GM18519 (cell line): ENCODE results near the gene SOX15.

Experiments used
- ATAC-seq: cut with Tn5 transposase; IDR thresholded peaks from one replicate; pipeline ENCODE4 v1.9.1; 2021; ENCODE audit warnings: mild to moderate bottlenecking, moderate library complexity; ENCODE audit not compliant: unreplicated experiment, low FRiP score

Gene SOX15

DNA sequence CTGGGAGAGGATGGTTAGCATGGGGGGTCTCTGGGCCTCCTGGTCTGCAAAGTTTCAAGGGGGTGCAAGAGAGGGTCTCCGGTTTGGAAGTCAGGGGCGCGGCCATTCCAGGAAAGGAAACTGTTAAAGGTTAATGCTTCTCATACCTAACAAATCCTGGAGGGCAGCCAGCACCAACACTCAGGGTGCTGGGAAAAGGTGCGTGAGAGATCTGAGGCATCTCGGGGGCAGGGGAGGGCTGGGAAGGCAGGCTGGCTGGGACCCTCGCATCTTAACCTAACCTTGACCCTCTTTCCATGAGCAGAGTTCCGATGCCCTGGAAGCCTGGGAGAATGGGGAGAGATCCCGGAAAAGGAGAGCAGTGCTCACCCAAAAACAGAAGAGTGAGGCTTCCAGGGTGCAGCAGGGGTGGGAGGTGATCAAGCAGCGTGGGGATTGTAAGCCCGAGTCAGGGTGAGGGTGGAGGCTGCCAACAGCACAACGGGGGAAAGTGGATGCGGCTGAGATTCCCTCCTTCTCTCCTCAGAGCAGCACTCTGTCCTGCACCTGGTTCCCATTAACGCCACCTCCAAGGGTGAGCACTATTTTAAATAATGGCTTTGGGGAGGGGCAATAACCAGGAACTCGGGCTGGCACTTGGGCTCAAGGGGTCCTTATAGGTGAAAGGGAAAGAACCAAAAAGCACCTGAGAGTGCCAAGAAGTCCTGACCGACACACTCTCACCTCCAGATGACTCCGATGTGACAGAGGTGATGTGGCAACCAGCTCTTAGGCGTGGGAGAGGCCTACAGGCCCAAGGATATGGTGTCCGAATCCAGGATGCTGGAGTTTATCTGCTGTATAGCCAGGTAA, 30.3 kb downstream of the SOX15 start:
- ATAC-seq: no peak

DNA sequence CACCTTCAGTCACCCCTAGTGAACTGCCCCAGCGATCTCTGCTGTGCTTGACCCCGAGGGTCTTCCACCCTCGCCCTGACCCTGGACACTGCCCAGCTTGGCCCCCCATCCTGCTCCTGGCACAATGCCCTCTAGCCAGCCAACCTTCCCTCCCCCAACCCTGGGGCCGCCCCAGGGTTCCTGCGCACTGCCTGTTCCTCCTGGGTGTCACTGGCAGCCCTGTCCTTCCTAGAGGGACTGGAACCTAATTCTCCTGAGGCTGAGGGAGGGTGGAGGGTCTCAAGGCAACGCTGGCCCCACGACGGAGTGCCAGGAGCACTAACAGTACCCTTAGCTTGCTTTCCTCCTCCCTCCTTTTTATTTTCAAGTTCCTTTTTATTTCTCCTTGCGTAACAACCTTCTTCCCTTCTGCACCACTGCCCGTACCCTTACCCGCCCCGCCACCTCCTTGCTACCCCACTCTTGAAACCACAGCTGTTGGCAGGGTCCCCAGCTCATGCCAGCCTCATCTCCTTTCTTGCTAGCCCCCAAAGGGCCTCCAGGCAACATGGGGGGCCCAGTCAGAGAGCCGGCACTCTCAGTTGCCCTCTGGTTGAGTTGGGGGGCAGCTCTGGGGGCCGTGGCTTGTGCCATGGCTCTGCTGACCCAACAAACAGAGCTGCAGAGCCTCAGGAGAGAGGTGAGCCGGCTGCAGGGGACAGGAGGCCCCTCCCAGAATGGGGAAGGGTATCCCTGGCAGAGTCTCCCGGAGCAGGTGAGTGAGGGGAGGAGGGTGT, 31.2 kb downstream of the SOX15 start, which contains the start of gene TNFSF13:
Gene TNFSF13, plus strand, starts transcription at position 207 of the 776 bp plus-strand sequence. Its CDS starts 290 bp downstream, at position 497.
- ATAC-seq: no peak

DNA sequence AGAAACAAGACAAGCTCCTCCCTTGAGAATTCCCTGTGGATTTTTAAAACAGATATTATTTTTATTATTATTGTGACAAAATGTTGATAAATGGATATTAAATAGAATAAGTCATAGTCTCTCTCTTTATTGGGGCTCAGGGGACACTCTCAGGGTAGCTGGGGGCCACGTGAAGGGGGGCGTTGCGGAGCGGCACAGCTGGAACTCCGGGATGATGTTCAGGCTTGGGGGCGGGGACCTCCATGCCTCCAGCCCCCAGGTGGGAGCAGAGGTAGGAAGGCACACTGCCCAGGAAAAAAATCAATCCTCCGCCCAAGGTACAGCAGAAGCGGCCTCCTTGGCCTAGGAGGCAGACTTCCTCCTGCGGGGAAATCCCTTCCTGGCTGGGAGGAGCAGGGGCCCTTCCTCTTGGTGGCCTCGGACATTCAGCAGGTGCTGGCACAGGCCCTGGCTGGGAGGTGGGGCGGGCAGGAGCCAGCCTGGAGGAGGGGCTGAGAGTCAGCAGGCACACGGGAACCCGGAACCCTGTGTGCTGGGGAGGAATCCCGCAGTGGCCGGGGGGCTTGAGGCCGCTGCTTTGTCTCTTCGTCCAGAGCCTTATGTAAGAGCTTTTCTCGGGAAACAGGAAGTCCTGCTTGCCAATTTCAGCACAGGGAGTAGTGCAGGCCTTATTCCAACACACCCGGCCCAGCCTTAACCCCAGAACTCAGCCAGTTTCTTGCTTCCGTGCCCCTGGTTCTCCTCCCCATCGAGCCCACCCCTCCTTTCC, 31.9 kb downstream of the SOX15 start:
- ATAC-seq: no peak

DNA sequence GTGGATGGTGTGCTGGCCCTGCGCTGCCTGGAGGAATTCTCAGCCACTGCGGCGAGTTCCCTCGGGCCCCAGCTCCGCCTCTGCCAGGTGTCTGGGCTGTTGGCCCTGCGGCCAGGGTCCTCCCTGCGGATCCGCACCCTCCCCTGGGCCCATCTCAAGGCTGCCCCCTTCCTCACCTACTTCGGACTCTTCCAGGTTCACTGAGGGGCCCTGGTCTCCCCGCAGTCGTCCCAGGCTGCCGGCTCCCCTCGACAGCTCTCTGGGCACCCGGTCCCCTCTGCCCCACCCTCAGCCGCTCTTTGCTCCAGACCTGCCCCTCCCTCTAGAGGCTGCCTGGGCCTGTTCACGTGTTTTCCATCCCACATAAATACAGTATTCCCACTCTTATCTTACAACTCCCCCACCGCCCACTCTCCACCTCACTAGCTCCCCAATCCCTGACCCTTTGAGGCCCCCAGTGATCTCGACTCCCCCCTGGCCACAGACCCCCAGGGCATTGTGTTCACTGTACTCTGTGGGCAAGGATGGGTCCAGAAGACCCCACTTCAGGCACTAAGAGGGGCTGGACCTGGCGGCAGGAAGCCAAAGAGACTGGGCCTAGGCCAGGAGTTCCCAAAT, 32.6 kb downstream of the SOX15 start:
- ATAC-seq: no peak

DNA sequence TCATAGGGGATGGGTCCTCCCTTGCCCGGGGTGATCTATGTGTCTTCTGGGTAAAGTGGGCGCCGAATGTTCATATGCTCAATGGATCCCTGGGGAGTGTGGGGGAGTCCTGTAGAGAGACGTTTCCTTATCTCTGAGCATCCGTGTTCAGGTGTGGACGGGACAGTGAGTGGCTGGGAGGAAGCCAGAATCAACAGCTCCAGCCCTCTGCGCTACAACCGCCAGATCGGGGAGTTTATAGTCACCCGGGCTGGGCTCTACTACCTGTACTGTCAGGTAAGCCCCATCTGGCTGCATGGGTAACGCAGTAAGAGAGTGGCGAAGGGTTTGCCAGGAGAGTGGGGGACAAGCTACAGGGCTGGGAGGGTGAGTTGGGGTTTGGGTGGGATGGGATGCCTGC, 33.3 kb downstream of the SOX15 start:
- ATAC-seq: no peak

DNA sequence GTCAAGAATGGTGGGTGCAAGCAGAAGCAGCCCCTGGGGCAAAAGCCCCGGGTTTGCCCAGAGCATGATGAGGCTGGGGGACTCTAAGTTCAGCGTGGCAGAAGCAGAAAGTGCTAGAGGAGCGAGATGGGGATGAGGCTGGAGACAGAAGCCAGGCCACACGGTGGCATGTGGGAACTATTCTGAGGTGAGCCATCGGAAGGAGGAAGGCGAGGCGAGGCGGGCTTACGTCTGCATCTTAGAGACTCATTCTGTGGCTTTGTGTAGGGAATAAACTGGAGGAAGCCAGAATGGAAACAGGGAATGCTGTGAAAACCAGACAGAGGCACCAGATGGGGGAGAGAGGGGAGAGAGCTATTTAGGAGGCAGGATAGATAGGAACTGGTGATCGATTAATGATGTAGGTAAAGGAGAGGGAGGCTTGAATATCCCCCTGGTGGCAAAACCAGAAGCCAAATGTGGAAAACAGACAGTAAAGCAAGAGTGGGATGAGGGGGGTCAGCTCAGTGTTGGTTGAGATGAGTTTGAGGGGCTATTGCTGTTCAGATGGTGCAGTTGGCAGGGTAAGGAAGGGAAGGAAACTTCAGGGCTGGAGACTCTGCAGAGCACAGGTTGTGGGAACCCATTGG, 34.5 kb downstream of the SOX15 start:
- ATAC-seq: no peak

DNA sequence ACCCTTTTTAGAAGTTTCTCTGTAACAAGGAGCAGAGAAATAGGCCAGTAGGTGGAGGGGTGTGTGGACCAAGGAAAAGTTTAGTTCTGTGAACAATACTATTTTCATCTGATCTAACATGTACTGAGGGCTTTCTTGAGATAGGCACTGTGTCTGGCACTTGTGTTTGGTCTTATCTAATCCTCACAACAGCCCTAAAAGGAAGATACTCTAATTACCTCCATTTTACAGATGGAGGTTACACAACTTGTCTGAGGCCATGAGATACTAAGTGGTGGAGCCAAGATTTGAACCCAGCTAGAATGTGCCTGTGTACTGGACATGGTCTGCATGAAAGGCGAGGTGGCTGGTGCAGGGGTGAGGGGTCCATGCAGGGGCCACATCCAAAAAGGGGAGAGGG, 36.5 kb downstream of the SOX15 start:
- no peak for ATAC-seq

DNA sequence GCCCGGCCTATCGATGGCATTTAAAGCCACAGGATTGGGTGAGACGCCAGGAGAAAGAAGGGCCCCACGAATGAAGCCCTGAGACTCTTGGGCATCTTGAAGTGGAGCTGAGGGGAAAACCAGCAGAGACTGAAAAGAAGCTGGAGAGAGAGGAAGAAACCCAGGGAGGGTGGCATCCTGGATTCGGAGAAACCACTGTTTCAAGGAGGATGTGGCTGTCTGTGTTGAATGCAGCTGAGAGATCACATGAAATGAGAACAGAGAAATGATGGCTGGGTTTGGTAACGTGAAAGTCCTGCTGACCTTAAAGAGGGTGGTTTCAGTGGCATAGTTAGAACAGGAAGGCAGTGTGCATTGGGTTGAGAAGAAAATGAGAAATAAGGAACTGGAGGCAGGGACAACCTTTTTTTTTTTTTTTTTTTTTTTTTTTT, 37.3 kb downstream of the SOX15 start:
- no peak for ATAC-seq

DNA sequence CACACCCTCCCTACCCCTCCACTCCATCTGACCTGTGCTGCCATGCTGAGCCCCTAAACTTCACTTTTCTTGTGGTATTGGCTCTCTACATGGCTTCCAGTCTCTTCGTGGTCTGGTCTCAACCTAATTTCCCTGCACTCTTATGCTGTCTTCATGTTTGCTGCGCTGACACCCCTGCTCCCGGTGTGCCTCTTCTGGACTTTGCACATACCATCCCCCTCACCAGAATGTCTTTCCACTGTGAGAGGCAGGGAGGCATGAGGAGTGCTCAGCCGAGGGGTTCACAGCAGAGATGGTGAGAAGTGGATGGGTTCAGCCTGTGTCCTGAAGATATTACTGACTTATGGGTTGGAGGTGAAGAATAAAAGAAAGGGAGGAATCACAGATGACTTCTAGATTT, 38.5 kb downstream of the SOX15 start:
- ATAC-seq: no peak

DNA sequence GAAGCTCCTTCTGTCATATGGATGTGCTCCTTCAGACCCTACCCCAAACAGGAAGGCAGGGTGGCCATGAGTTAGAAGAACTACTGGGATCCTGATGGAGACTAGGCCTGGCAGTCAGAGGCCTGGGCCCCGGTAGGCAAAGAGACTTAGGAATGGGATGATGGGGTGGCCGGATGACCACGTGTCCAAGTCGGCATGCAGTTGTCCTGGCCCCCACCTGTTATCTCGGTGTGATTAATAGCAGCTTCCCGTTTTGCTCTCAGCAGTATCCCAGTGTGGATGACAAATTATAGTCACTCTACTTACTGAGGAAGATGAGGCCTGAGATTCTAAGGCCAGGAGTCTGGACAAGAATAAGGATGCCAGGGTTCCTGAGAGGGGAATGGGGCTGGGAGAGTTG, 39.5 kb downstream of the SOX15 start:
- ATAC-seq: no peak

DNA sequence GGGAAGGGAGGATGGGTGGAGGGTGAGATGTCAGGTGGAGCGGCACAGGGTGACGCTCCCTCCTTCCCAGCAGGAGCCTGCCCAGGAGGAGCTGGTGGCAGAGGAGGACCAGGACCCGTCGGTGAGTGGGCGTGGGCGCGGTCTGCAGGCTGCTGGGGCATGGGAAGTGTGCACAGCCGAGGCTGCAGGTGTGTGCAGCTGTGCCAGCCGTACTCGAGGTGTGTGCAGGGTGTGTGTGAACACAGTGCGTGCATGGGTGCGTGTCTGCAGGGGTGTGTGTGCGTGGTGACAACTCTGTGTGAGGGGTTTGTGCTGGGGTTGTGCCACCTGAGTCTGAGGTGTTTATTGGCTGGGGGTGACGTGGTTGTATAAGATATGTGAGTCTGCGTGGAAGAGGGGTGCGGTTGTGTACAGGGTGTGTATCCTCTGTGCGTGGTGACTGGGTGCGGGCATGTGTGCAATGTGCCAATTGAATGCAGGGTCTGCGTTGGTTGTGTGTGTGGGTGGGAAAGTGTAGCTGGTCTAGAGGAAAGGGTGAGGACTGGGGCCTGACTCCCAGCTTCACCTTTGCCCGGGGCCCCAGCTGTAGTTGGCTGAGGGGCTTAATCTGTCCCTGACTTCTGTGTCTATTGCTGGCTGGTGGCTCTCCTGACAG, 40.4 kb downstream of the SOX15 start:
- ATAC-seq: no peak

DNA sequence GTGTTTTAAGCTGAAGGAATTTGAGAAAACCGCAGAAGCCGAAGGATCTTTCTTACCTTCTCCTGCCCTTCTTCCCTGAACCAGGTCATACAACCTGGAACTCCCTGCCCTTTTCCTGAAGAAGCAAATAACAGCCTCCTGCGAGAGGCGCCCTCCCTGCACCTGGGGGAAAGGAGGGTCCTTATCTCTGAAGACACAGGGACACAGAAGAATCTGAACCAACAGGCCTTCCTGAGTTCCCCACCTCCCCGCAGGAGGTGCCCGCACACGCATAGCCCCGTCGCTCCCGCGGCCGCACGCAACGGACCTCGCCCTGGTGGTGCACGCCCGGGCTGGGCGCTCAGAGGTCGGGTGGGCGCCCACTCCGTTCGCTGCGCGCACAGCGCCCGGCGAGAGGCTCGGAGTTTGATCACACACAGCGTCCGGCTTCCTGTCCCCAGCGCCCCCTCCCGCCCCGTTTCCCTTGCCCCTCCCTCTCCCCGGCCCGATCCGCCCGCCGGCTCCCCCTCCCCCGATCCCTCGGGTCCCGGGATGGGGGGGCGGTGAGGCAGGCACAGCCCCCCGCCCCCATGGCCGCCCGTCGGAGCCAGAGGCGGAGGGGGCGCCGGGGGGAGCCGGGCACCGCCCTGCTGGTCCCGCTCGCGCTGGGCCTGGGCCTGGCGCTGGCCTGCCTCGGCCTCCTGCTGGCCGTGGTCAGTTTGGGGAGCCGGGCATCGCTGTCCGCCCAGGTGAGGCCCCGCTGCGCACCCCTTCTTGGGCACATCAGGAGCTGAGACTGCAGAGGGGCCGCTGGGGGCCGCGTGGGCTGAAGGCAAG, 41.1 kb downstream of the SOX15 start, which contains the start of gene TNFSF12:
Gene TNFSF12, plus strand, starts transcription at position 474 of the 816 bp plus-strand sequence. Its CDS starts 96 bp downstream, at position 570.
- no peak for ATAC-seq

DNA sequence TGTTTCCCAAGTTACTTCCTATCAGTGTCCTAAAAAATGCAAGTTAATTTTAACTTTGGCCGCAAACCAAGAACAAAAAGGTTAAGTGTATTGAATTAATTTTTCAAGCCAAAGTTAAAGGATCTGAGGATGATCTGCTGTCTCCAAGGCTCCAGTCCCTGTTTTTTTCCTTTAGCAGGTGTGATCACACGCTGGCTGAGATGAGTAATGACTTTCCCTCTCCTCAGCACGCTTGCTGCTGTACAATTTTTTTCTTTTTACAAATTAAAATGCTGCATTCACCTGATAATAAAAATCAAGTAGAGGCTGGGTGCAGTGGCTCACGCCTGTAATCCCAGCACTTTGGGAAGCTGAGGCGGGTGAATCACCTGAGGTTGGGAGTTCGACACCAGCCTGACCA, 45.0 kb downstream of the SOX15 start:
- no peak for ATAC-seq

DNA sequence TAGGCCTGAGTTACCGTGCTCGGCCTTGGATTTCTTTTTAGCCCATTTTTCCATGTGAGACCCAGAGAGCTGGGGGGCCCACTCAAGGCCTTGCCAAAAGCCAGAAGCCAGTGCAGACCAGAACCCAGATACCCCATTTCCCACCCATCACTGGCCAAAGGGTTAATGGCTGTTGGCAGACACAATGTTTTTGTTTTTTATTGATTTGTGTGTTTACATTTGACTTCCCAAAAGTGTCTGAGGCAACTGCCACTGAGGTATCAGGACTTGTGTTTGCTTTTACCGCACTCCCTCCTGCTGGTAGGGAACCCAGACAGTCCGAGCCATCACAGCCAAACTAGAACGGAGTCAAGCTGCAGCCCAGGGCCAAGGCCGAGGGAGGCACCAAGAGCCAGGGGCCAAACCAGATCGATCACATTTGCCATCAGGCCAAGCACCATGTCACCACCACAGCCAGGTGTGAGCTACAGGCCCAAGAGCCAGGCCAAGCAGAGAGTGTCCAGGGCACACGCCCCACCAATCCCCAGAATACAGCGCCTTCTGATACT, 48.7 kb downstream of the SOX15 start:
- no peak for ATAC-seq

DNA sequence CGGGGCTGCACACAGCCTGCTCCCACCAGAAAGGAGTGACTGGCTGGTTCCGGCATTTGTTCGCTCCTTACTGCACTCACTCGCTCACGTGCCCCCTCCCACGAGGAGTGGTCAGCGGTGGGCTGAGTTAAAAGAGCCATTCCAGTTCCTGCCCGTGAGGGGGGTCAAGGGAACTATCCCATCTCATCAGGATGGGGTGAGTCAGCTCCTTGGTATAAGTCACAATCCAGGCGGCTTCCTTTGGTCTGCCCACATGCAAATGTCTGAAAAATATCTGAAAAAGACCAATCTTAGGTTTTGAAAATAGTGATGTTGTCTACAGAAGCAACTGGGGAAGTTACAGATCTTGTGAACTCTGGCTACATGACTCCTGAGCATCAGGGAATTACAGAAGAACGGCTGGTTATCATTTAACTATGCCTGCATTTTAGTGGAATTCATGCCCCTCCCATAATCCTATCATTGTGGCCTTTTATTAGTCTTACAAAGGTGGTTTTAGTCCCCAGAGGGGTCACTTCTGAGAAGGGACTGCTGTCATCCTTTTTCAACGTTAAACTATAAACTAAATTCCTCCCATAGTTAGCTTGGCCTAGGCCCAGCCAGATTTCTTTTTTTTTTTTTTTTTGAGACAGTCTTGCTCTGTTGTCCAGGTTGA, 50.9 kb downstream of the SOX15 start:
- no peak for ATAC-seq
